Esophagus (tissue), 2 donors: ENCODE measurements around the gene PDAP1. TPM values are rescaled to one million over a fixed set of nuclear protein-coding genes. Genes with fewer than 3 reads are reported as not detected.
"Not testable (repeated sequence)": the region's sequence is repeated elsewhere in the genome, so short reads cannot be mapped to it uniquely, and the experiment has no call there.

ENCODE experiments used
- H3K27ac ChIP-seq, 2 donors: one replicate each; pipeline ENCODE4 v1.5.1; 2013; ENCODE audit warnings: low read depth in 2 of 2, mild to moderate bottlenecking in 2 of 2, inconsistent platforms in 1 of 2, low read length in 1 of 2, moderate library complexity in 1 of 2
- H3K27me3 ChIP-seq, 2 donors: one replicate each; pipeline ENCODE4 v1.6.1; 2013; ENCODE audit warnings: low read length in 2 of 2, control low read depth in 1 of 2, mild to moderate bottlenecking in 1 of 2; ENCODE audit not compliant: insufficient read depth in 2 of 2, control insufficient read depth in 1 of 2
- H3K36me3 ChIP-seq, 2 donors: one replicate each; pipeline ENCODE4 v1.6.1; 2013; ENCODE audit warnings: low read length in 1 of 2; ENCODE audit not compliant: control insufficient read depth in 2 of 2, insufficient read depth in 2 of 2
- H3K4me1 ChIP-seq, 2 donors: one replicate each; pipeline ENCODE4 v1.6.1; 2013; ENCODE audit warnings: low read length in 1 of 2; ENCODE audit not compliant: control insufficient read depth in 2 of 2, insufficient read depth in 2 of 2
- H3K4me3 ChIP-seq, 2 donors: one replicate each; pipeline ENCODE4 v1.5.1; 2013; ENCODE audit warnings: low read length in 2 of 2, mild to moderate bottlenecking in 2 of 2, low read depth in 1 of 2, moderate library complexity in 1 of 2
- H3K9me3 ChIP-seq, 2 donors: one replicate each; pipeline ENCODE4 v1.6.1; 2013; ENCODE audit warnings: mild to moderate bottlenecking in 2 of 2, low read depth in 1 of 2, low read length in 1 of 2, moderate library complexity in 1 of 2; ENCODE audit not compliant: control insufficient read depth in 2 of 2, insufficient read depth in 1 of 2
- WGBS, 2 donors: extraction: QIAGEN DNeasy Blood & Tissue Kit; methylation state at CpG; one replicate each; pipeline ENCODE4 v1.1.7; 2013; 5-methylcytosine and 5-hydroxymethylcytosine counted together
- polyA plus RNA-seq, 2 donors: library from polyadenylated mRNA; stranded (reverse); fragments of 200-250 nt; gene quantifications; one replicate each; pipeline ENCODE4 v1.2.3, GENCODE V29; 2013
- donor health status: healthy with polysubstance abuse.
- donor health status: Bipolar disorder and iron deficiency.

PDAP1 gene
- polyA plus RNA-seq, 2 donors, result 110 to 182 TPM

GRCh38 chr7:99390941-99391602, 17.3 kb downstream of the PDAP1 start:
- WGBS, 2 donors, result 94 to 95% methylated on average over 20 to 23 of the region's 23 CpGs
- H3K9me3 ChIP-seq, result no peaks in the 10 kb centered on the region
- H3K4me3 ChIP-seq, result no peak overlapping the region
- peaks cover 2 to 6% of the 10 kb centered on the region in 2 donors for H3K4me1 ChIP-seq
- H3K27me3 ChIP-seq, result no peaks in the 10 kb centered on the region
- H3K36me3 ChIP-seq, result peaks cover 5 to 36% of the 10 kb centered on the region in 2 donors
- H3K27ac ChIP-seq, result no peak overlapping the region

GRCh38 chr7:99389772-99390171, 18.6 kb downstream of the PDAP1 start:
- Histone ChIP-seq H3K4me1 (peaks cover 2 to 6% of the 10 kb centered on the region in 2 donors), H3K36me3 (peaks cover 5 to 30% of the 10 kb centered on the region in 2 donors), H3K4me3 (no peak overlapping the region), H3K9me3 (no peaks in the 10 kb centered on the region), H3K27ac (no peak overlapping the region), H3K27me3 (no peaks in the 10 kb centered on the region)
- 87 to 91% methylated on average over 13 of the region's 13 CpGs for WGBS, 2 donors

- Histone ChIP-seq H3K27me3 (no peaks in the 10 kb centered on the region), H3K4me3 (no peak overlapping the region), H3K27ac (no peak overlapping the region), H3K36me3 (peaks cover 5 to 22% of the 10 kb centered on the region in 2 donors), H3K4me1 (peaks cover 0 to 6% of the 10 kb centered on the region in 2 donors), H3K9me3 (no peaks in the 10 kb centered on the region)
- 95 to 96% methylated on average over 20 of the region's 20 CpGs for WGBS, 2 donors
Observed at GRCh38 chr7:99387912-99388311, 20.5 kb downstream of the PDAP1 start.

- not testable (repeated sequence) for H3K27ac ChIP-seq, H3K4me1 ChIP-seq, H3K9me3 ChIP-seq, H3K4me3 ChIP-seq, H3K27me3 ChIP-seq
- peaks cover 5 to 22% of the 10 kb centered on the region in 2 donors for H3K36me3 ChIP-seq
- 94 to 95% methylated on average over 14 of the region's 14 CpGs for WGBS, 2 donors
Observed at GRCh38 chr7:99387239-99387635, 21.2 kb downstream of the PDAP1 start.

- Histone ChIP-seq H3K27ac (no peak overlapping the region), H3K4me1 (no peaks in the 10 kb centered on the region), H3K4me3 (no peak overlapping the region), H3K27me3 (no peaks in the 10 kb centered on the region), H3K9me3 (no peaks in the 10 kb centered on the region), H3K36me3 (peaks cover 5 to 22% of the 10 kb centered on the region in 2 donors)
- 87 to 93% methylated on average over 9 of the region's 9 CpGs for whole genome bisulfite sequencing, 2 donors
Observed at GRCh38 chr7:99386584-99387238, 21.7 kb downstream of the PDAP1 start.

GRCh38 chr7:99385564-99385963, 22.8 kb downstream of the PDAP1 start:
- Histone ChIP-seq H3K27me3 (no peaks in the 10 kb centered on the region), H3K27ac (no peak overlapping the region), H3K4me1 (peaks cover 4 to 5% of the 10 kb centered on the region in 2 donors), H3K9me3 (no peaks in the 10 kb centered on the region), H3K36me3 (peaks cover 5 to 13% of the 10 kb centered on the region in 2 donors), H3K4me3 (no peak overlapping the region)
- WGBS, 2 donors, result 72 to 82% methylated on average over 7 to 8 of the region's 8 CpGs

- no peak overlapping the region for H3K4me3 ChIP-seq
- no peaks in the 10 kb centered on the region for H3K27me3 ChIP-seq
- no peak overlapping the region for H3K27ac ChIP-seq
- H3K36me3 ChIP-seq, result peaks cover 3 to 9% of the 10 kb centered on the region in 2 donors
- peaks cover 5 to 13% of the 10 kb centered on the region in 2 donors for H3K4me1 ChIP-seq
- 85 to 86% methylated on average over 4 of the region's 4 CpGs for WGBS, 2 donors
- no peaks in the 10 kb centered on the region for H3K9me3 ChIP-seq
Observed at GRCh38 chr7:99384523-99384922, 23.9 kb downstream of the PDAP1 start.

GRCh38 chr7:99383791-99384370, 24.5 kb downstream of the PDAP1 start:
- Histone ChIP-seq H3K4me3 (no peak overlapping the region), H3K4me1 (peaks cover 8 to 13% of the 10 kb centered on the region in 2 donors), H3K36me3 (peaks cover 0 to 6% of the 10 kb centered on the region in 2 donors), H3K27me3 (no peaks in the 10 kb centered on the region), H3K27ac (no peak overlapping the region), H3K9me3 (no peaks in the 10 kb centered on the region)
- WGBS, 2 donors, result 89 to 92% methylated on average over 13 of the region's 13 CpGs

- Histone ChIP-seq H3K27me3 (no peaks in the 10 kb centered on the region), H3K9me3 (no peaks in the 10 kb centered on the region), H3K4me3 (no peak overlapping the region), H3K27ac (no peak overlapping the region), H3K36me3 (peaks cover 0 to 5% of the 10 kb centered on the region in 2 donors), H3K4me1 (peaks cover 8 to 13% of the 10 kb centered on the region in 2 donors)
- 91 to 93% methylated on average over 10 of the region's 10 CpGs for WGBS, 2 donors
Observed at GRCh38 chr7:99383203-99383602, 25.2 kb downstream of the PDAP1 start.
